HG03575 (cell line): ENCODE results near the gene ARHGAP19.
"Not testable (repeated sequence)": the region's sequence is repeated elsewhere in the genome, so short reads cannot be mapped to it uniquely, and the experiment has no call there.

ENCODE experiments used
- ATAC-seq: cut with Tn5 transposase; IDR thresholded peaks from one replicate; pipeline ENCODE4 v1.9.1; 2021; ENCODE audit not compliant: unreplicated experiment, insufficient number of reproducible peaks, low FRiP score; ENCODE audit errors: extremely low read depth

ARHGAP19 gene

DNA sequence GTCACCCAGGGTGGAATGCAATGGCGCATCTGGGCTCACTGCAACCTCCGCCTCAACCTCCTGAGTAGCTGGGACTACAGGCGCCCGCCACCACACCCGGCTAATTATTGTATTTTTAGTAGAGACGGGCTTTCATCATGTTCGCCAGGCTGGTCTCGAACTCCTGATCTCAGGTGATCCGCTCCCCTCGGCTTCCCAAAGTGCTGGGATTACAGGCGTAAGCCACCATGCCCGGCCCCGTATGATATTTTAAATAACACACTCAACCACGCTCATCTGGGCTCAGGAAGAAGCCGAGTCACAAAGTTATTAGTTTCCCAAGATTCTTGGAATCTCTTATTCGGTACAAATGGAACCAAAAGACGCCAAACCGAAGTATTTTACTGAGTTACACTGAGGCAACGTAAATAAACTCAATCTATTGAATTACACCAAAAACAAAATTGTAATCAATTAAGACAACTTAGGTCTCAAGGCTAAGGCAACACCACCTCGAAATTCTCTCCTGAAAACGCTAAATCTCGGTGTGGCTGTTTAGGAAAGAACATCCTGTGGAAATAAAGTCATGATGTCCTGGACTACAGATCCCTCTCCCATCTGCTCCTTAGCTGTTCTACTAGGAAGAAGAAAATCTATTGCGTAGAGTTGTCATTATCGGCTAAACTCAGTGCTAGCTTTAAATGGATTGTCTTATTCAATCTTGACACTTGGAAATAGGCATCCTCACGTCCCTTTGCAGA is 910 bp downstream of the ARHGAP19 start:
- no peak for ATAC-seq

DNA sequence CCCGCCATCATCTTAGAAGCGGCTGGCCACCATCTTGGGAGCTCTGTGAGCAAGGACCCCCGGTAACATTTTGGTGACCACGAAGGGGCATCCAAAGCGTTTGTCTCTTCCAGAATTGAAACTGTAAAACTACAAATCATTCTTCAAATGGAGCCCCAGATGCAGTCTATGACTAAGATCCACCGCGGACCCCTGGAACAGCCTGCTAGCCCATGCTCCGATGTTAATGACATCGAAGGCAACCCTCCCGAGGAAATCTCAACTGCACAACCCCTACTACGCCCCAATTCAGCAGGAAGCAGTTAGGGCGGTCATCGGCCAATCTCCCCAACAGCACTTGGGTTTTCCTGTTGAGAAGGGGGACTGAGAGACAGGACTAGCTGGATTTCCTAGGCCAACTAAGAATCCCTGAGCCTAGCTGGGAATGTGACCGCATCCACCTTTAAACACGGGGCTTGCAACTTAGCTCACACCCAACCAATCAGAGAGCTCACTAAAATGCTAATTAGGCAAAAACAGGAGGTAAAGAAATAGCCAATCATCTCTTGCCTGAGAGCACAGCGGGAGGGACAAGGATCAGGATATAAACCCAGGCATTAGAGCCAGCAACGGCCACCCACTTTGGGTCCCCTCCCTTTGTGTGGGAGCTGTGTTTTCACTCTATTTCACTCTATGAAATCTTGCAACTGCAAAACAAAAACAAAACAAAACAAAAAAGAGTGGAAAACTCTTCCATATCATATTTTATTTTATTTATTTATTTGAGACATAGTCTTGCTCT is 1.7 kb downstream of the ARHGAP19 start:
- ATAC-seq, result not testable (repeated sequence)

DNA sequence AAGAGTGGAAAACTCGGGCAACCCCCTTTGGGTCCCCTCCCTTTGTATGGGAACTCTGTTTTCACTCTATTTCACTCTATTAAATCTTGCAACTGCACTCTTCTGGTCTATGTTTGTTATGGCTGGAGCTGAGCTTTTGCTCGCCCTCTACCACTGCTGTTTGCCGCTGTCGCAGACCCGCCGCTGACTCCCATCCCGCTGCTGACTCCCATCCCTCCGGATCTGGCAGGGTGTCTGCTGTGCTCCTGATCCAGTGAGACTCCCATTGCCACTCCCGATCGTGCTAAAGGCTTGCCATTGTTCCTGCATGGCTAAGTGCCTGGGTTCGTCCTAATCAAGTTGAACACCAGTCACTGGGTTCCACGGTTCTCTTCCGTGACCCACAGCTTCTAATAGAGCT is 2.4 kb downstream of the ARHGAP19 start:
- not testable (repeated sequence) for ATAC-seq

DNA sequence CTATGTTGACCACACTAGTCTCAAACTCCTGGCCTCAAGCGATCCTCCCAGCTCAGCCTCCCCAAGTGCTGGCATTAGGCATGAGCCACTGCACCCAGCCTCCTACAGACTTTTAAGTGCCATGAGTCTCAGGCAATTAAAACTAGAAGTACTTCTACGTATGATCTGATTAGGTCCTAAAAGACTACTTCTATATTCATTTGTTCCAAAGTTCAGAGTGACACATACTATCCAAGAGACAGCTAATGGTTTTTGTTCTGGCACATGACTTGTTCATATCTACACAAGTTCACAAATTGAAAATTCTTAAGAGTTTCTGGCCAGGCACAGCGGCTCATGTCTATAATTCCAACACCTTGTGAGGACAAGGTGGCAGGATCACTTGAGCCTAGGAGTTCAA is 11.7 kb downstream of the ARHGAP19 start:
- no peak for ATAC-seq

DNA sequence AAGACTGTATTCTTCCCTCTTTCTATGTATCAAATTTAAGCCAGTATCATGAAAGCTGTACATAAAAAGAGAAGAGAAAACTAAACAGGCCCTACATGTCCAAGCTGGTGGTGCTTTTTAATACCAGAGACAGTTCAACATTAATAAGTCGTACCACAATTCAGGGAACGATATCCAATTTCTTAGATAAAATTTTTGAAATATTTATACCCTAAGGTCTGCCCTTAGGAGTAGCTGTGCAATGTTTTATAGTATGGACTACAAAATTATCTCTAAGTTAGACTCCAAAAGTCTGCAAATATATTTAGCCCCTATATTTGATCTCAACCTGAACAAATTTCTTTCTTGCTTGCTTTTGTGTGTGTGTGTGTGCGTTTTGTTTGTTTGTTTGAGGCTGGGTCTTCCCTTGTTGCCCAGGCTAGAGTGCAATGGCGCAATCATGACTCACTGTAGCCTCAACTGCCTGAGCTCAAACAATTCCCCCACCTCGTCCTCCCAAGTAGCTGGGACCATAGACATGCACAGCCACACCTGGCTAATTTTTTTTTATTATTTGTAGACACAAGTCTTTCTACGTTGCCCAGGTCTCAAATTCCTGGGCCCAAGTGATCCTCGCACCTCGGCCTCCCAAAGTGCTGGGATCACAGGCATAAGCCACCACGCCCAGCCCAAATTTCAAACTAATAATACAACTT is 13.2 kb downstream of the ARHGAP19 start:
- ATAC-seq, result no peak

DNA sequence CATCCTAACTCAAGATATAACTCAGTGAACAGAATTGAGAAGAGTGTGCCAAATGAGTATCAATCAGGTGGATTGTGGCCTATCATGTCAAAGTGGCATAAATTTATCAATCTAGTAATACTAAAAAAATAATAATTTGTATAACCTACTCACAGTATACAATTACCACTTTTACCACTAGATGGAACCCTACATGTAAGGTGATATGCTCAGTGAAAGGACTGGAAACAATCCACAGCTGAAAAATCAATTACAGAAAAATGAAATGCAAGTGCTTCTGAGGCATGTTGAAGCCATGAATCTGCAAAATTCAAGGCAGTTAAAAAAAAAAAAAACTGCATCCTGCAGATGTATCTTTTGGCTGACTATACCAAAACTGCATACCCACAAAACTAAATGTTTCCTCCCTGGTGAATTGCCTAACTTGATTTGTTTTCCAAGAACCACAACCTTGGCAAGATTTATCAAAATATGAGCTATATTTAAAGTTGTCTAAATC is 13.9 kb downstream of the ARHGAP19 start:
- no peak for ATAC-seq

DNA sequence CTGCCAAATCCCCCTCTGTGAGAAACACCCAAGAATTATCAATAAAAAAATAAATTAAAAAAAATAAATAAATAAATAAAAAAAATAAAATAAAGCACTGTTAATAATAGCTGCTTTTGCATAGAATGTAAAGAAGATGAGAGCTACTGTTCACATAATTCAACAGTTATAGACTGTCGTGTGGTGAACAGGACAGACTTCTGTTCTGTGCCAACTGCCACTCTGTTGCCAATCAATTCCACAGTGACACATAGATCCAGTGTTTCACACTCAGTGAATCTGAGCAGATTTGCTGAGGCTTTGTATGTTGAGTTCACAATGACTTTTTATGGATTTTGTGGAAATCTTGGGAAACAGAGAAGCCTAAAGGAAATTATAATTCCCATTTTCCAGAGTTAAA is 14.9 kb downstream of the ARHGAP19 start:
- ATAC-seq, result no peak

DNA sequence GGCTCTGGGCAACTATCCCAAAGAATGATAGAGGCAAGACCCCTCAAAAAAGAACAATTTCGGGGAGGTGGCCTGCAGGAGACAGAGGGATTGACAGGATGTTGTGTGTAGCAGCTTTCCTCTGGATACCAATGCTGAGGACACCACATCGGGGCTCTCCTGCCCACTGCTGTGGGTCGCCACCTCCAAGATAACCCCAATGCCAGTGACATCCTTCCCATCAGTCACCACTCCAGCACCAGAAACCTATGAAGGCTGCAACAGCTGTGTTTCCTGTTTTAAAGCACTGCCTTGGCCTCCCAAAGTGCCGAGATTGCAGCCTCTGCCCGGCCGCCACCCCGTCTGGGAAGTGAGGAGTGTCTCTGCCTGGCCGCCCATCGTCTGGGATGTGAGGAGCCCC is 17.6 kb downstream of the ARHGAP19 start:
- ATAC-seq, result no peak

DNA sequence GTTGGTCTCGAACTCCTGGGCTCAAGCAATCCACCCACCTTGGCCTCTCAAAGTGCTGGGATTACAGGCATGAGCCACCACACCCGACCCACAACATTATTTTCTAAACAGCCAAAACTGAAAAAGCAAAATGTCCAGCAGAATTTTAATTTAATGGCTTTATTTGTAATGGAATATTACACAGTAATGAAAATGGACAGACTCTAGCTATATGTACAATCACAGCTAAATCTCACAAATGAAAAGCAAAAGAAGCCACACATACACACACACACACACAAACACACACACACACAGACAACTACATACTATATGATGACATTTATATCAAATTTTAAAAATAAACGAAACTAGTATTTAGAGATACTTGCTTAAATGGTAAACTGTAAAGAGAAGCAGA is 18.7 kb downstream of the ARHGAP19 start:
- no peak for ATAC-seq

DNA sequence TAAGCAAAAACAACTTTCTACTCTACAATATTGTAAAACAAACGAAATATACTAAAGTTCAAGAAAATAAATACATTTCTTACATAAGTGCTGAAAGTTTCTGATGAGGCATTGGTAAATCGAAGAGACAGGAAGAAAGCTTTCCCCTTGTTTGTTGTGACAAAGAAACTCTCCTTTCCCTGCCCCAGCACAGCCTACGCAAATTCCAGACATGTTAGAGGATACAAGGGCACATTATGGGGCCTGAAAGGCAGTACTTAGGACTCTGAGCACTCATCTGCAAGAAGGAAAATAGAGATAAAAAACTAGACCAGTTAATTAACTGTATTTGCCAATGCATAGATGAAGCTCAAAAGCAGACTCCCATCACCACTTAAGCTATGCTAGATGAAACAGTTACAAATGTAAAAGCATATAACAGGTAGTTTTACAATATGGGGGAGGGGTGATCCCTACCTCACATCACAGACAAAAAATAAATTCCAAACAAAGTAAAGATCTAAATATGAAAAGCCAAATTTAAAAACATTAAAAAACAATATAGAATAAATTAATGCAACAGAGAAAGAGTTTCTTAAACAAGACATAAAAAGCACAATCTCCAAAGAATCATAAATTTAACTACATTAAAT is 21.8 kb downstream of the ARHGAP19 start:
- no peak for ATAC-seq

DNA sequence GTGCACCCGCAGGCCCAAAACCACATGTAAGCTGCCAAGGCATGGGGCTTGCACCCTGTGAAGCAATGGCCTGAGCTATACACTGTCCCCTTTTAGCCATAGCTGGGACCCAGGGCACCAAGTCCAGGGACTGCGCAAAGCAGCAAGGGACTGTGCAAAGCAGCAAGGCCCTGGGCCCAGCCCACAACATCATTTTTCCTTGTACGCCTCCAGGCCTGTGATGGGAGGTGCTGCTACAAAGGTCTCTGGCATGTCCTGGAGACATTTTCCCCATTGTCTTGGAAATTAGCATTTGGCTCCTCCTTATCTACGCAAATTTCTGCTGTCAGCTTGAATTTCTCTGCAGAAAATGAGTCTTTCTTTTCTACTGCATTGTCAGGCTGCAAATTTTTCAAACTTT is 24.8 kb downstream of the ARHGAP19 start:
- no peak for ATAC-seq

DNA sequence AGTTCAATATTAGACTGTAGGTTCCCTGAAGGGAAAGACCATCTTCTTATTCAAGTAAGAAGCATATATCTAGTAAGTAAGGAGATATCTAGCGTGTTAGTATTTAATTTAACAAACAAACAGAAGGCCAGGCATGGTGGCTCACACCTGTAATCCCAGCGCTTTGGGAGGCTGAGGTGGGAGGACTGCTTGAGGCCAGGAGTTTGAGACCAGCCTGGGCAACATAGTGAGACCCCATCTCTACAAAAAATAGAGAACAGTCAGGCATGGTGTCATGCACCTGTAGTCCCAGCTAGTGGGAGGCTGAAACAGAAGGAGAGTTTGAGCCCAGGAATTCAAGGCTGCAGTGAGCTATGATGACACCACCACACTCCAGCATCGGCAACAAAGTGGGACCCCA is 27.3 kb downstream of the ARHGAP19 start:
- ATAC-seq, result not testable (repeated sequence)

DNA sequence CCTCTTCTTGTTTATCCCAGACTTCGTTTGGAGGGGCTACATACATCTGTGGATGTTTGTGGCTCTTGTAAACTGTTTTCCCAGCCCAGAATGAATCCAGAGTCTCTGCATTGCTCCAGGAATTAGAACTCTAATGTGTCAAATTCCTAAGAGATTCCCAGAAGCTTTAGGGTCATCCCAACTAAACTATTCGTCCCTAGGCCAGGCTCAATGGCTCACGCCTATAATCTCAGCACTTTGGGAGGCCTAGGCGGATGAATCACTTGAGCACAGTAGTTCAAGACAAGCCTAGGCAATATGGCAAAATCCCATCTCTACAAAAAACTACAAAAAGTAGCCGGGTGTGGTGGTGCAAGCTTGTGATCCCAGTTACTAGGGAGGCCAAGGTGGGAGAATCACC is 28.5 kb downstream of the ARHGAP19 start:
- ATAC-seq, result no peak

DNA sequence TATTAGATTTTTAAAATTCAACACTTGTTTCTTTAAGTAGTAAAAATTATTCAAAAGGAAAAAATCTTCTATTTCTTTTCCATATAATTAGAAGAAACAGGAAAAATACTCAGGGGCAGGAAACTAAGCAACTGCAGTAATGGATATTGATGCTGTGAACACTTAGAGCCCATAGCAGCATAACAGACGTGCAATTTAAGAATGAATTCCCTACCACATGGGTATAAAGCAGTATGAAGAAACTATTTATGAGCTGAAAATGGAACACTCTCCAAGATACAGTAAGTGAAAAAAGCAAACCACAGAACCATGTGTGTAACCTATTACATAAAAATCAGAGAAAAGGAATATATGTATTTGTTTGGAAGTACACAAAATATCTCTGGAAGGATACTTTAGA is 30.8 kb downstream of the ARHGAP19 start:
- ATAC-seq, result no peak

DNA sequence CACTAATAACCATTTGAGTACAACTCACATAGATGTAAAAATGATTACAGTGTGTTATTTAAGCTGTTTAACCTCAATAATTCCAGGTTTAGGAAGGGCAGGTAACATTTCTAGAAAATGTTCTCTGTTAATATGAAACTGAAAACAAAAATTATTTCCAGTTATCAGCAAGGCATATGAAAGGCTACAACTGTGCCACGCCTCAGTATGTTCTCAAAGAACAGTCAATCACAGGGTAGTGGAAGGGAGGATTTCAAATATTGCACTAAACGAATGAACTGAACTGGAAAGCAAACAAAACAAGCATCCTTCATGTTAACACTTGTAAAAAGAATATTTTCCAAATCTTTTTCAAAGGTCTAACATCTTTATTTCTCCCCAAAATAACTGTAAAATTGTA is 31.3 kb downstream of the ARHGAP19 start:
- ATAC-seq, result no peak

DNA sequence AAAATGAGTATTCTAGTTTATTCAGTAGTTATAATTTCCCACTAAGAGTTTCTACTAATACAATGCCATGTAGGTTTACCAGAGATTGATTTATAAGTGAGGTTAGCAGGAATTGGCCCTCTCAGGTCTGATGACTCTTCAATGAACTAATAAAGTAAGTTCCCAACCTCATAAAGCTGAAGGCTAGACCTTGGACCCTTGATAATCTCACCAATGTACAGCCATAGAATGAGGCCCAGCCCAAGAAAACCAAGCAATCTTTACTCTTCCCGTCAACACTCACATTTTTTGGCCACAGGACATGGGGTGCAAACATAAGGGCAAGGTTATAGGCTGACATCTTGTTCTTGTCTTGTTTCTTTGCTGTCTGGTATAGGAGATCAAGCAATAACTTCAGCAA is 33.3 kb downstream of the ARHGAP19 start:
- no peak for ATAC-seq

DNA sequence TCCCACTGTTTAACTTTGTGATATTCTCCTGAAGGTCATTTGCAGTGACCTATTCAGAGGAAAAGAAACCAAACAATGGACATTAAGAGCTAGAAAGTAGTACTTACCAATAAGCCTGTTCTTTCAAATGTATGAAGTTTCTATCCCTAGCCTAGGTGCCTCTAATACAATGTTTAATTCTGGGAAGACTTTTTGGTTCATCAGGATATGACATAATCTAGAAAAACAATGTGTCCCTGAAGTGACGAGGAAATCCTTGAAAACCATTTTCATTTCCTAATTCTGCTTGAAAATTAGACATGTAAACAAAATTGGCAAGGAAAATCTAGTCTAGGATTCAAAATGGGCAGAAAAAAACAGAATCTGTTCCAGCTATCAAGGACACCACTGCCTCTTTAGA is 36.1 kb downstream of the ARHGAP19 start:
- ATAC-seq, result no peak

DNA sequence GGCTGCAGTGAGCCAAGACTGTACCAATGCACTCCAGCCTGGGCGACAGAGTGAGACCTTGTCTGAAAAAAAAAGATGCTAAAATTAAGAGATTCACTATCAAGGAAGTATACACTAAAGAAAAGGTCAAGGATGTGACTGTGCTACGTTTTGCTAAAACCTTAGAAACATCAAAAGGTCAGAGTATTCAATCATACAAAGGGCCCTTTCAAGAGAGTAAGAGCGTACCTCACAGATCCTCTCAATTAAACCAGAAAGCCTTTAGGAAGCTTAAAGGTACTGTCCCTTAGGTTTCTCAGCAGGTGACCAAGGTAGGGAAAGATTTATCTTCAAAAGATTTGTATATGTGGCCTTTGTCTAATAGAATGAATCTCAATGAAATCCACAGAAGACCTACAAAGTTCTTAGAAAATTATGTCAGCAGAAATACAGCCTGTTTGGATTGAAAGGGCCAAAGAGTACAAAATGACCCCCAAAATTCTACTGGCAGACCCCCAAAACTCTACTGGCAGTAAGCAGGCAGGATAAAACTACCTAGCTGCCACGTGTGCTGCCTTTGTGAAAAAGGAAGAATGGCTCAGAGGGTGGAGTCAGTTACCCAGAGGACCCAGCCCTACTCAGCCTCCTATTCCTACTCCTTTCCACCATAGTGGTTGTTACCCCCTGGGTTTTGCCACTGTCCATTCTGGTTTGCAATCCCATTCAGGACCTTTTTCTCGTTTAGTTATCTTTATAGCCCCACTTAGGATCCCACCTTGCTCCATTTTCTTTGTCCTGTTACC is 36.7 kb downstream of the ARHGAP19 start:
- ATAC-seq, result no peak

DNA sequence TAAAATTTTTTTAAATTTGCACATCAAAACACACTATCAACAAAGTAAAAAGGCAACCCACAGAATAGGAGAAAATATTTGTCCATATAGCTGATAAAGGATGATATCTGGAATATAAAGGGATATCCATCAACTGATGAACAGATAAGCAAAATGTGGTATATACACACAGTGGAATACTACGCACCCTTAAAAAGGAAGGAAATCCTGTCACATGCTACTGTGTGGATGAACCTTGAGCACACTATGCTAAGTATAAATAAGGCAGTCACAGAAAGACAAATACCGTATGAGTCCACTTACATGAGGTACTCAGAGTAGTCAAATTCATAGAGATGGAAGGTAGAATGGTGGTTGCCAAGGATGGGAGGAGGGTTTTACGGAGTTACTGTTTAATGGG is 37.7 kb downstream of the ARHGAP19 start:
- ATAC-seq, result no peak
